Neutrophil (primary cell): ENCODE measurements around the gene PRR3.

ENCODE experiments used
- H3K27ac ChIP-seq: fragments of 200-600 bp; sonication (generic); 2 replicates; pipeline ENCODE4 v1.5.1; 2016; ENCODE audit warnings: mild to moderate bottlenecking, moderate library complexity
- H3K27me3 ChIP-seq: fragments of 200-600 bp; sonication (generic); 2 replicates; pipeline ENCODE4 v1.6.0; 2016; ENCODE audit warnings: mild to moderate bottlenecking
- H3K36me3 ChIP-seq: fragments of 200-600 bp; sonication (generic); 2 replicates; pipeline ENCODE4 v1.5.1; 2017
- H3K4me1 ChIP-seq, 2 experiments: fragments of 200-600 bp in 1 of 2; sonication (generic) in 1 of 2; 1 replicate in 1 of 2; 2 replicates in 1 of 2; pipeline versions ENCODE4 v1.5.1 to v1.6.1; 2013 to 2016; ENCODE audit warnings: low read depth in 1 of 2, low read length in 1 of 2, mild to moderate bottlenecking in 1 of 2, moderate library complexity in 1 of 2; ENCODE audit not compliant: control insufficient read depth in 1 of 2, insufficient read depth in 1 of 2
- H3K4me3 ChIP-seq, 2 experiments: fragments of 200-600 bp in 1 of 2; sonication (generic) in 1 of 2; 1 replicate in 1 of 2; 2 replicates in 1 of 2; pipeline ENCODE4 v1.5.1; 2013 to 2016; ENCODE audit warnings: low read depth in 1 of 2, low read length in 1 of 2, mild to moderate bottlenecking in 1 of 2, moderate library complexity in 1 of 2
- H3K9me3 ChIP-seq: fragments of 200-600 bp; sonication (generic); 2 replicates; pipeline ENCODE4 v1.5.1; 2016
- CTCF ChIP-seq: fragments of 200-600 bp; sonication (generic); IDR thresholded peaks from 2 replicates; pipeline ENCODE4 v1.5.1; 2016; ENCODE audit warnings: antibody characterized with exemption

The PRR3 gene

DNA sequence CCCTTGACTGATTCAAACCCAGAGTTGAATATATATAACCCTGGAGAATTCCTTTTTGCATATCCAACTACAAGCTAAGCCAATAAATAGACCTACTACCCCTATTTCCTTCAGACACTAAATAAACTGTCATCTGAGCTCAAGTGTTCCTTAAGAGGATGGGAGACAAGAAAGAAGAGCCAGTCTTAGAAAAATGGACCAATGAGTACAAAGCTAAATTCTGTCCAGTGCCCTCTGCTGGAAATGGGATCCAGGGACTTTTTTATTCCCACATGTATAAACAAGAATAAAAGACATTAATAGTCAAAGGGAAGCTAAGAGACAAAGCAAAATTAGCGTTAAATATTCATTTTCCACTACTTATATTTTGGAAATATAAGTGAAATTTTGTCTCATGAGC lies 55.1 kb downstream of the PRR3 start:
- H3K27ac ChIP-seq, result peak overlapping the region; percentile 98
- TF ChIP-seq CTCF, result no peak
- no peaks in the 10 kb centered on the region for H3K27me3 ChIP-seq
- no peaks in the 10 kb centered on the region for H3K9me3 ChIP-seq
- no peak overlapping the region for H3K4me3 ChIP-seq
- peaks cover 35 to 36% of the 10 kb centered on the region in 2 experiments for H3K4me1 ChIP-seq
- H3K36me3 ChIP-seq, result peaks cover 41% of the 10 kb centered on the region

- Histone ChIP-seq H3K36me3 (peaks cover 36% of the 10 kb centered on the region), H3K4me1 (peaks cover 32 to 35% of the 10 kb centered on the region in 2 experiments), H3K4me3 (no peak overlapping the region), H3K27me3 (no peaks in the 10 kb centered on the region), H3K27ac (peak overlapping the region; percentile 98), H3K9me3 (no peaks in the 10 kb centered on the region)
- no peak for TF ChIP-seq CTCF
Observed at GRCh38 chr6:30612687-30613248, 55.7 kb downstream of the PRR3 start.
